K562 (cell line): Measurements from ENCODE around the gene KLHL6. TPM values are rescaled to one million over a fixed set of nuclear protein-coding genes. Genes with fewer than 3 reads are reported as not detected.

Experiments used
- ATAC-seq: fragments of 200-7000 bp; cut with Tn5 transposase; 3 replicates; pipeline ENCODE4 v1.9.1; 2020; ENCODE audit warnings: moderate library complexity
- BruUV-seq: library from RNA; stranded (reverse); fragments of 400-500 nt; replicated peaks from 2 replicates; lab custom pipeline; 2021; lab: Mats Ljungman, UMichigan
- CTCF ChIA-PET: fragments of 300-600 bp; formaldehyde crosslinking; extraction: SDS; loops from one replicate; lab custom pipeline; 2021; ENCODE audit warnings: low intra/inter-chr PET ratio; lab: Yijun Ruan, JAX
- POLR2A ChIA-PET: fragments of 300-600, 350-650 bp; sonication (Branson Sonifier 250); formaldehyde crosslinking; extraction: SDS; loops from one replicate; lab custom pipeline; 2021; ENCODE audit warnings: antibody characterized with exemption, inconsistent platforms; lab: Yijun Ruan, JAX
- DNase-seq, 4 experiments: peaks; one replicate each; pipeline versions ENCODE4 v3.0.0 to v3.0.0-alpha.2; 2011 to 2018; ENCODE audit warnings: low spot score in 3 of 4, mixed read lengths in 3 of 4; ENCODE audit errors: extremely low read depth in 1 of 4
- FAIRE-seq: peaks from 2 replicates; lab custom pipeline; 2011; peaks lifted over from hg19 to GRCh38; lab: Jason Lieb, UNC
- H2AFZ ChIP-seq: 2 replicates; pipeline ENCODE4 v1.6.0; 2011; ENCODE audit warnings: low read depth, low read length, control low read depth, inconsistent platforms
- H3K27ac ChIP-seq: fragments of 200-600 bp; 3 replicates; pipeline ENCODE4 v1.8.0; 2011; ENCODE audit warnings: low read depth, mild to moderate bottlenecking, control low read depth, inconsistent platforms, low read length, moderate library complexity, mixed read lengths; ENCODE audit errors: extremely low read depth
- H3K27me3 ChIP-seq, 2 experiments: fragments of 300-600 bp in 1 of 2; 2 replicates in 1 of 2; 3 replicates in 1 of 2; pipeline versions ENCODE4 v1.6.0 to v1.8.0; 2011; ENCODE audit warnings: inconsistent platforms in 2 of 2, low read length in 2 of 2, mild to moderate bottlenecking in 1 of 2, mixed read lengths in 1 of 2, moderate library complexity in 1 of 2; ENCODE audit not compliant: control insufficient read depth in 2 of 2, insufficient read depth in 2 of 2
- H3K36me3 ChIP-seq: fragments of 300-600 bp; 3 replicates; pipeline ENCODE4 v1.8.0; 2011; ENCODE audit warnings: mild to moderate bottlenecking, low read length, inconsistent platforms; ENCODE audit not compliant: control insufficient read depth, insufficient read depth
- H3K4me1 ChIP-seq, 2 experiments: fragments of 200-600 bp in 1 of 2; replicated peaks in 1 of 2; 2 replicates in 1 of 2; 3 replicates in 1 of 2; pipeline versions ENCODE4 v1.5.1 to v1.8.0; 2011; ENCODE audit warnings: inconsistent platforms in 2 of 2, low read length in 2 of 2, mild to moderate bottlenecking in 1 of 2, mixed read lengths in 1 of 2, moderate library complexity in 1 of 2; ENCODE audit not compliant: control insufficient read depth in 2 of 2, insufficient read depth in 2 of 2
- H3K4me2 ChIP-seq: 2 replicates; pipeline ENCODE4 v1.6.1; 2011; ENCODE audit warnings: low read length, control low read depth, inconsistent platforms, mixed read lengths; ENCODE audit not compliant: insufficient read depth
- H3K4me3 ChIP-seq: fragments of 200-600 bp; sonication (generic), shearing (Covaris generic); 2 replicates; pipeline ENCODE4 v1.5.1; 2016; ENCODE audit warnings: control low read depth, inconsistent platforms
- H3K79me2 ChIP-seq: fragments of 200-600 bp; 3 replicates; pipeline ENCODE4 v1.8.0; 2011; ENCODE audit warnings: low read length, inconsistent platforms; ENCODE audit not compliant: control insufficient read depth, insufficient read depth
- H3K9ac ChIP-seq, 2 experiments: 2 replicates each; pipeline versions ENCODE4 v1.6.0 to v1.6.1; 2011; ENCODE audit warnings: low read depth in 2 of 2, low read length in 2 of 2, control low read depth in 1 of 2, inconsistent platforms in 1 of 2, mild to moderate bottlenecking in 1 of 2, mixed read lengths in 1 of 2; ENCODE audit not compliant: insufficient read depth in 1 of 2
- H3K9me1 ChIP-seq: one replicate; pipeline ENCODE4 v1.6.0; 2011; ENCODE audit warnings: inconsistent platforms, mild to moderate bottlenecking, low read length, moderate library complexity; ENCODE audit not compliant: control insufficient read depth, insufficient read depth
- H3K9me3 ChIP-seq: replicated peaks from 2 replicates; pipeline ENCODE4 v1.5.1; 2011; ENCODE audit warnings: low read depth, low read length, inconsistent platforms; ENCODE audit not compliant: control insufficient read depth, insufficient read depth
- H4K20me1 ChIP-seq: replicated peaks from 2 replicates; pipeline ENCODE4 v1.6.1; 2011; ENCODE audit warnings: low read length, inconsistent platforms, mixed read lengths; ENCODE audit not compliant: control insufficient read depth, insufficient read depth
- C11orf30 ChIP-seq: fragments of 450-650 bp; IDR thresholded peaks from 2 replicates; pipeline ENCODE4 v1.6.1; 2016; ENCODE audit warnings: low read depth, mild to moderate bottlenecking
- GTF2E2 ChIP-seq: fragments of 200-800 bp; sonication (Bioruptor generic); IDR thresholded peaks from 2 replicates; pipeline ENCODE4 v1.6.1; 2016; ENCODE audit warnings: missing genetic modification characterization, missing compliant biosample characterization
- KHSRP ChIP-seq: fragments of 450-650 bp; IDR thresholded peaks from 2 replicates; pipeline ENCODE4 v1.6.1; 2017
- MEIS2 ChIP-seq: fragments of 450-650 bp; IDR thresholded peaks from 2 replicates; pipeline ENCODE4 v1.6.1; 2014; ENCODE audit warnings: mild to moderate bottlenecking; ENCODE audit not compliant: partially characterized antibody
- TBP ChIP-seq: optimal IDR thresholded peaks from 2 replicates; pipeline ENCODE3; 2011; ENCODE audit warnings: low read depth, low read length, improper control_type of control experiment
- WGBS: fragments of 100-300 bp; shearing (Covaris generic); methylation state at CpG from one replicate; pipeline ENCODE4 v1.1.6; 2016; ENCODE audit warnings: low coverage, mixed read lengths; ENCODE audit not compliant: insufficient coverage; ENCODE audit errors: missing lambda C conversion rate; 5-methylcytosine and 5-hydroxymethylcytosine counted together
- in situ Hi-C: fragments of 300-500 bp; cut with MboI; formaldehyde crosslinking; loops from 4 replicates; pipeline ENCODE4 v1.15.0; 2018; ENCODE audit warnings: inconsistent platforms, mixed read lengths
- intact Hi-C: fragments of 100-400 bp; cut with micrococcal nuclease; formaldehyde crosslinking; loops from 2 replicates; pipeline ENCODE4 v1.14.2; 2022
- polyA plus RNA-seq, 8 experiments: library from polyadenylated mRNA; depleted of rRNA in 4 of 8; stranded (reverse) in 5 of 8; unstranded in 3 of 8; fragments of >200 nt; fragmentation: Nextera tagmentation in 2 of 8; fragmentation: Illumina TruSeq in 1 of 8; extraction: Ambion mirVana in 2 of 8; extraction: Trizol in 1 of 8; gene quantifications; 2 replicates each; pipeline versions ENCODE4 v1.2.1 to v1.2.3, GENCODE V29; 2011 to 2014; ENCODE audit warnings: inconsistent platforms in 1 of 8, missing spikeins in 1 of 8
- total RNA-seq, 7 experiments: library from RNA; depleted of rRNA in 6 of 7; stranded (reverse); fragments of >200 nt in 6 of 7; fragmentation: Illumina TruSeq in 2 of 7; extraction: Trizol in 2 of 7; gene quantifications; 2 replicates each; pipeline versions ENCODE4 v1.2.1 to v1.2.3, GENCODE V29; 2011 to 2021; ENCODE audit warnings: low replicate concordance in 1 of 7

KLHL6 gene
- total and polyA plus RNA-seq, 9 of the 15 experiments (the other 6 are each of a cell fraction or from before 2014, with no cell fraction given) = 0.18 to 2.1 (median 1.4) TPM

- TF ChIP-seq GTF2E2 (tag) (no peak), KHSRP (no peak)
Measured at GRCh38 chr3:183594636-183595035, 39.1 kb upstream of the KLHL6 start (continued).

- Histone ChIP-seq H3K4me3 (no peak overlapping the region), H3K4me1 (no peaks in the 10 kb centered on the region), H3K9me1 (no peaks in the 10 kb centered on the region), H3K27me3 (no peaks in the 10 kb centered on the region), H3K36me3 (no peaks in the 10 kb centered on the region), H2AFZ (peak overlapping the region; percentile 47), H4K20me1 (no peaks in the 10 kb centered on the region), H3K79me2 (no peaks in the 10 kb centered on the region), H3K27ac (no peak overlapping the region), H3K9me3 (no peaks in the 10 kb centered on the region), H3K9ac (no peak overlapping the region), H3K4me2 (no peak overlapping the region)
- FAIRE-seq (no peak), ATAC-seq (no peak), DNase-seq (no peak)
- CTCF ChIA-PET = no interaction called here
- TF ChIP-seq TBP (no peak), C11orf30 (peak; percentile 36; the same call in 1 of the 2 replicates), MEIS2 (peak; percentile 8)
- 51% methylated on average over 7 of the region's 7 CpGs for WGBS
- no TSS peak for BruUV-seq
- in situ Hi-C loops (no loop called here), intact Hi-C loops (no loop called here)
- POLR2A ChIA-PET = interaction anchor here (0.6 to 0.7 kb wide), 2 partner anchors 43 to 1001 kb away, joined by 3 read pairs; no protein-coding TSS in a partner anchor
Measured at GRCh38 chr3:183592821-183593220, 37.3 kb upstream of the KLHL6 start.
